ENCODE data around the gene TMC7.

TMC7 gene

DNA sequence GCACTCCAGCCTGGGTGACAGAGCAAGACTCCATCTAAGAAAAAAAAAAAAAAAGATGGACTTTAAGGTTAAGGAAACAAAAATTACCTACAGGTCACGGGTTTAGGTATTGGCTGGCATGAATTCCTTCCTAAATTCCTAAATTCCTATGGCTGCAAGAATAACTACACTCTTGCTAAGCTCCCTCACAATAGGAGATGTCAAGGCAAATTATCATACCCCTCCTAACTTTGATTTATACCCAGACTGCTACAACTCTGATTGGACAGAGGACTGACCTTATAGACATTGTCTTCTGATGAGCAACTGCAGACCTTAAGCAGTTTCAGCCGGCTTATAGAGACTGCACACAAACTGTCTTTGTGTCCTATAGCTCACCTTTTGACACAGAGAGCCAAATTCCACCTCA, 25.1 kb upstream of the TMC7 start:
- TF ChIP-seq, protein P1, sequence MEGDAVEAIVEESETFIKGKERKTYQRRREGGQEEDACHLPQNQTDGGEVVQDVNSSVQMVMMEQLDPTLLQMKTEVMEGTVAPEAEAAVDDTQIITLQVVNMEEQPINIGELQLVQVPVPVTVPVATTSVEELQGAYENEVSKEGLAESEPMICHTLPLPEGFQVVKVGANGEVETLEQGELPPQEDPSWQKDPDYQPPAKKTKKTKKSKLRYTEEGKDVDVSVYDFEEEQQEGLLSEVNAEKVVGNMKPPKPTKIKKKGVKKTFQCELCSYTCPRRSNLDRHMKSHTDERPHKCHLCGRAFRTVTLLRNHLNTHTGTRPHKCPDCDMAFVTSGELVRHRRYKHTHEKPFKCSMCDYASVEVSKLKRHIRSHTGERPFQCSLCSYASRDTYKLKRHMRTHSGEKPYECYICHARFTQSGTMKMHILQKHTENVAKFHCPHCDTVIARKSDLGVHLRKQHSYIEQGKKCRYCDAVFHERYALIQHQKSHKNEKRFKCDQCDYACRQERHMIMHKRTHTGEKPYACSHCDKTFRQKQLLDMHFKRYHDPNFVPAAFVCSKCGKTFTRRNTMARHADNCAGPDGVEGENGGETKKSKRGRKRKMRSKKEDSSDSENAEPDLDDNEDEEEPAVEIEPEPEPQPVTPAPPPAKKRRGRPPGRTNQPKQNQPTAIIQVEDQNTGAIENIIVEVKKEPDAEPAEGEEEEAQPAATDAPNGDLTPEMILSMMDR (IDR thresholded peaks at IDR 0.05; ENCODE audit: control insufficient read depth, extremely low read depth, insufficient read depth), result no peak
- no peak overlapping the region for H3K4me3 ChIP-seq (ENCODE audit: low read depth, low read length)
- DNase-seq (ENCODE audit: low read depth), result no peak

DNA sequence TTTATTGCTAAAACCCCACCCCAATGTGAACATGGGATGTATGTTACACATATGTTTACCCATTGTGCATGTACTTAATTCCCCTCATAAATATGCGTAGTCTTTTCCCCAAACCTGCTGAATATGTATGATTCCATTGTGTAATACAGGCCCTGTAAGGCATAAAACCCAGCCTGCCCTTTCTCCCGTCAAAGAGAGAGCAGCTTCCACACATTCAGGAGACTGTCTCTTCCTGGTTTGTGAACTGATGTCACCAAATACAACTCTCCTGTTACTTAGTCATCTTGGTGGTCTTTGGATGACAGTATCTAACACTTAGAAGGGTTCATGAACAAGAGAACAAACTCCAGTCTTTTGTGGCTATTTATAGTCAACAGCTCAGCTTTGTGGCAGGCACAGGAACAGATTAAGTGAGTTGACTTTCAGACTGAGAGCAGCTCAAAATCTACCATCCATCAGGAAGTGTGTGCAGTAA, 24.7 kb upstream of the TMC7 start:
- DNase-seq (ENCODE audit: low read depth), result no peak
- no peak overlapping the region for H3K4me3 ChIP-seq (ENCODE audit: low read depth, low read length)
- TF ChIP-seq, protein P1 (IDR thresholded peaks at IDR 0.05; ENCODE audit: control insufficient read depth, extremely low read depth, insufficient read depth), result no peak

DNA sequence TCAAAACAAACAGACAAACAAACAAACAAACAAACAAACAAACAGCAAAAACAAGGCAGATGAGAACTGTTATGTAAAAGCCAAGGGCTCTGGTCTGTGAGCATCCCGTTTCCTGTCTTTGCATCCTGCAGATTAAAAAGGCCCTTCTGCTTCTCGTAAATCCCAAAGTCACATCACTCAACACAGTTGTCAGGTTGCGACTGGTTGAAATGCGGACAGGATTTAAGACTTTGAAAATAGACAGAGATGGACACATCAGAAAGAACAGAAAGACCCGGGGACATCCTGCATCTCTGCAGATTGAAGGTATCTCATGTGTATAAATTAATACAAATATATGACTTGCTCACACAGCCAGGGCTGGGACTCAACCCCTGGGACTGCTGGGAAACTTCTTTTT, 18.2 kb upstream of the TMC7 start:
- no peak for DNase-seq (ENCODE audit: low read depth)
- TF ChIP-seq, protein P1 (IDR thresholded peaks at IDR 0.05; ENCODE audit: control insufficient read depth, extremely low read depth, insufficient read depth), result no peak
- H3K4me3 ChIP-seq (ENCODE audit: low read depth, low read length), result no peak overlapping the region

DNA sequence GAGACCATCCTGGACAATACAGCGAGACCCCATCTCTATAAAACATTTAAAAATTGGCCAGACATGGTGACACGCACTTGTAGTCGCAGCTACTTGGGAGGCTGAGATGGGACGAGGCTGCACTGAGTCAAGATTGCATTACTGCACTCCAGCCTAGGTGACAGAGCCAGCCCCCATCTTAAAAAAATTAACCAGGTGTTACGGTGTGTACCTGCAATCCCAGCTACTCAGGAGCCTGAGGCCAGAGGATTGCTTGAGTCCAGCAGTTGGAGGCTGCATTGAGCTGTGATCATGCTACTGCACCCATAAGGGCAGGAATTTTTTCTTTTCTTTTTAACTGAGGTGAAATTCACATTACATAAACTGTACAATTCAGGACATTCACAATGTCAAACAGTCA, 16.9 kb upstream of the TMC7 start:
- no peak for DNase-seq (ENCODE audit: low read depth)
- no peak overlapping the region for H3K4me3 ChIP-seq (ENCODE audit: low read depth, low read length)
- TF ChIP-seq, protein P1 (IDR thresholded peaks at IDR 0.05; ENCODE audit: control insufficient read depth, extremely low read depth, insufficient read depth), result no peak

DNA sequence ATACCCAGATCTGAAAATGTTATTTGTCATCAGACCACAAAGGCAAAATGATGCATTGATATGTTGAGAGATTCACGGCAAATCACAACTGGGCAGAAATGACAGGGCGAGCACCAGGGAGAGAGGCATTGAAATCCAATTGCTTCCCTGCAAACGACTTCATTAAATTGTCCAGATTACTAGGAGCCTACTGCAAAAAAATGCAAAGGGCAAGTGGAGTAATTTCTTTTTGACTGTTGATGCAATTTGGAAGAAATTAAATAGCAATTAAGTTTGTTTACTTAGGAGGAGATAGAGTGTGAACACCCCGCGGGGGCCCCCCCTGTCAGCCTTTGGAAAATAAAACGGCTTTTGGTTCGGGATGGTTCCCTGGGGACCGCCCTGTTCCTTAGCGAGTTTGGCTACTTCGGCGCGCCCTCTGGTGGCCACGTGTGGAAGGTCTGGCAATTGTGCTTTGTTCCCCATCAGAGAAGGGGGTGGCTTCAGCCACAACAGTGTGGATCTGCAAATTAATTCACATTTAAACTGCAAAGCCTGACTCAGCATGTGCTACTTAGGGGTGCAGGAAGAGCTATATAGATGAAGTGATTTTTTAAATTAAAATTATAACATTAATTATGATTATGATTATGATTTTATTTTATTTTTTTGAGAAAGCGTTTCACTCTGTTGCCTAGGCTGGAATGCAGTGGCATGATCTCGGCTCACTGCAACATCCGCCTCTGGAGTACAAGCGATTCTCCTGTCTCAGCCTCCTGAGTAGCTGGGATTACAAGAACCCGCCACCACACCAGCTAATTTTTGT, 14.5 kb upstream of the TMC7 start:
- DNase-seq (ENCODE audit: low read depth), result no peak
- no peak overlapping the region for H3K4me3 ChIP-seq (ENCODE audit: low read depth, low read length)
- TF ChIP-seq, protein P1 (IDR thresholded peaks at IDR 0.05; ENCODE audit: control insufficient read depth, extremely low read depth, insufficient read depth), result peak; percentile 97

DNA sequence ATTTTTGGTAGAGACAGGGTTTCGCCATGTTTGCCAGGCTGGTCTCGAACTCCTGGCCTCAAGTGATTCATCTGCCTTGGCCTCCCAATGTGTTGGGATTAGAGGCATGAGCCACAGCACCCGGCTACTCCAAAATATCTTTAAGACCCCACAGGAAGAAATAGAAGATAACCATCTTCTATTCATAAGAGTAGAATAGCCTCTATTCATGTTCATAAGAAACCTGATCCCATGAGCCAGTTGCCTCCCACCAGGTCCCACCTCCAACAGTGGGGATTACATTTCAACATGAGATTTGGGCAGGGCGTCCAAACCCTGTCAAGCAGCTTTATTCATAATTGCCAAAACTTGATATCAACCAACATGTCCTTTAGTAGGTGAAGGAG, 13.9 kb upstream of the TMC7 start:
- TF ChIP-seq, protein P1 (IDR thresholded peaks at IDR 0.05; ENCODE audit: control insufficient read depth, extremely low read depth, insufficient read depth), result no peak
- no peak for DNase-seq (ENCODE audit: low read depth)
- no peak overlapping the region for H3K4me3 ChIP-seq (ENCODE audit: low read depth, low read length)

DNA sequence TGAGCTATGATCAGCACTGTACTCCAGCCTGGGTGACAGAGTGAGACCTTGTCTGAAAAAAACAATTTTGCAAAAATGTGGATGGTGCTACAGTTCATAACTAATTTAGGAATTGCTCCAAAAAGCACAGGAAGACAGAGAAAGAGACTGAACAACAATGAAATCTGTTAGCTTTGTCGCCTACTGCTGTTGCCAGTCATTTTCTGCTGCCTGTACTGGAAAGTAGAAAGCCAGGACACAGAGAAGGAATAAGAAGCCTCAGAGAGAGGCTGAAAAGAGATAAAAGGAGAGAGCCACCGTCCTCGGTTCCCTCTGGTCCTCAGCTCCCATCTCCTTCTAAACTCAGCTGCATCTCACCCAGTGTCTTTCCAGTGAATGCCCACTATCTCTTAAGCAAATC, 8.6 kb upstream of the TMC7 start:
- H3K4me3 ChIP-seq (ENCODE audit: low read depth, low read length), result no peak overlapping the region
- TF ChIP-seq, protein P1 (IDR thresholded peaks at IDR 0.05; ENCODE audit: control insufficient read depth, extremely low read depth, insufficient read depth), result no peak
- no peak for DNase-seq (ENCODE audit: low read depth)
